ENCODE results near the gene STAT1. TPM values are rescaled to one million over a fixed set of nuclear protein-coding genes. Genes with fewer than 3 reads are reported as not detected.
A peak's percentile ranks its signal among the peaks of the same experiment; 100 is the strongest.

STAT1 gene
- total RNA-seq, 2 donors from 2014 or later, result 54.1 to 91.7 TPM

- no peak for ATAC-seq
- intact Hi-C loops (cut with DNase I, micrococcal nuclease), result no loop called here
- no peak for DNase-seq
These were observed 23.8 kb downstream of the STAT1 start for GRCh38 chr2:190990132-190990531.

- intact Hi-C loops (cut with DNase I, micrococcal nuclease), result no loop called here
- DNase-seq (no peak), ATAC-seq (no peak)
These were observed 25.1 kb downstream of the STAT1 start for GRCh38 chr2:190988910-190989309.

- intact Hi-C loops (cut with DNase I, micrococcal nuclease), result no loop called here
- DNase-seq (no peak), ATAC-seq (no peak)
These were observed 26.0 kb downstream of the STAT1 start for GRCh38 chr2:190987938-190988337.

GRCh38 chr2:190987116-190987515 is 26.9 kb downstream of the STAT1 start:
- intact Hi-C loops (cut with DNase I, micrococcal nuclease), result no loop called here
- ATAC-seq (no peak), DNase-seq (no peak)

GRCh38 chr2:190986221-190986953 is 27.6 kb downstream of the STAT1 start:
- DNase-seq (no peak), ATAC-seq (no peak)
- intact Hi-C loops (cut with DNase I, micrococcal nuclease), result no loop called here

GRCh38 chr2:190984595-190984994 is 29.4 kb downstream of the STAT1 start:
- intact Hi-C loops (cut with DNase I, micrococcal nuclease), result no loop called here
- DNase-seq (no peak), ATAC-seq (no peak)

- no peak for DNase-seq
- intact Hi-C loops (cut with DNase I, micrococcal nuclease), result no loop called here
- ATAC-seq, result no peak
These were observed 31.5 kb downstream of the STAT1 start for GRCh38 chr2:190982262-190983034.

GRCh38 chr2:190981733-190982132 is 32.2 kb downstream of the STAT1 start:
- intact Hi-C loops (cut with DNase I, micrococcal nuclease), result no loop called here
- ATAC-seq (no peak), DNase-seq (no peak)

- intact Hi-C loops (cut with DNase I, micrococcal nuclease), result no loop called here
- ATAC-seq, result no peak
- DNase-seq, result no peak
These were observed 32.6 kb downstream of the STAT1 start for GRCh38 chr2:190981333-190981732.

- DNase-seq, result no peak
- intact Hi-C loops (cut with DNase I, micrococcal nuclease), result no loop called here
- peak; percentile 28 for ATAC-seq
These were observed 33.3 kb downstream of the STAT1 start for GRCh38 chr2:190980630-190981209.

GRCh38 chr2:190979906-190980629 is 33.9 kb downstream of the STAT1 start:
- ATAC-seq (peak; percentile 87), DNase-seq (peak in 1 of 2 donors; percentile 34)
- intact Hi-C loops (cut with DNase I, micrococcal nuclease), result no loop called here

- ATAC-seq, result no peak
- no peak for DNase-seq
- intact Hi-C loops (cut with DNase I, micrococcal nuclease), result no loop called here
These were observed 35.5 kb downstream of the STAT1 start for GRCh38 chr2:190978389-190979053.

GRCh38 chr2:190977505-190977904 is 36.5 kb downstream of the STAT1 start:
- intact Hi-C loops (cut with DNase I, micrococcal nuclease), result no loop called here
- DNase-seq (no peak), ATAC-seq (no peak)

GRCh38 chr2:190976521-190976920 is 37.5 kb downstream of the STAT1 start:
- ATAC-seq, result no peak
- intact Hi-C loops (cut with DNase I, micrococcal nuclease), result no loop called here
- DNase-seq, result no peak

GRCh38 chr2:190974629-190975361 is 39.2 kb downstream of the STAT1 start:
- ATAC-seq (no peak), DNase-seq (no peak)
- intact Hi-C loops (cut with DNase I, micrococcal nuclease), result no loop called here

GRCh38 chr2:190973726-190974628 is 40.0 kb downstream of the STAT1 start:
- no peak for ATAC-seq
- intact Hi-C loops (cut with DNase I, micrococcal nuclease), result no loop called here
- DNase-seq, result no peak

- ATAC-seq (no peak), DNase-seq (no peak)
- intact Hi-C loops (cut with DNase I, micrococcal nuclease), result no loop called here
These were observed 40.7 kb downstream of the STAT1 start for GRCh38 chr2:190973262-190973661.

All from left colon (tissue), 2 donors.